Kidney (tissue), 14 donors: ENCODE measurements around the gene NKAIN2. TPM values are rescaled to one million over a fixed set of nuclear protein-coding genes. Genes with fewer than 3 reads are reported as not detected.

ENCODE experiments used
- DNase-seq, 5 donors: peaks; one replicate each; pipeline ENCODE4 v3.0.0-alpha.2; 2013 to 2020
- FAIRE-seq: peaks from 2 replicates; lab custom pipeline; 2012; peaks lifted over from hg19 to GRCh38; lab: Jason Lieb, UNC
- H3K27ac ChIP-seq, 2 donors: one replicate each; pipeline ENCODE4 v1.7.0; 2013; ENCODE audit warnings: low read depth in 2 of 2, low read length in 2 of 2, inconsistent platforms in 1 of 2
- H3K27me3 ChIP-seq: one replicate; pipeline ENCODE4 v1.7.1; 2013; ENCODE audit warnings: low read length, inconsistent platforms; ENCODE audit not compliant: control insufficient read depth, insufficient read depth
- H3K36me3 ChIP-seq, 3 donors: one replicate each; pipeline versions ENCODE4 v1.7.0 to v1.7.1; 2013; ENCODE audit warnings: low read length in 3 of 3, control low read depth in 1 of 3, inconsistent platforms in 1 of 3; ENCODE audit not compliant: insufficient read depth in 3 of 3, control insufficient read depth in 2 of 3
- H3K4me1 ChIP-seq, 3 donors: one replicate each; pipeline versions ENCODE4 v1.7.0 to v1.7.1; 2013; ENCODE audit warnings: low read length in 3 of 3, inconsistent platforms in 1 of 3, low read depth in 1 of 3; ENCODE audit not compliant: control insufficient read depth in 2 of 3, insufficient read depth in 2 of 3
- H3K4me3 ChIP-seq, 3 donors: one replicate each; pipeline versions ENCODE4 v1.7.0 to v1.8.1; 2013; ENCODE audit warnings: low read length in 3 of 3, control low read depth in 1 of 3, inconsistent platforms in 1 of 3
- H3K9ac ChIP-seq, 3 donors: one replicate each; pipeline versions ENCODE4 v1.7.0 to v1.7.1; 2013; ENCODE audit warnings: low read length in 3 of 3, control low read depth in 1 of 3, inconsistent platforms in 1 of 3
- H3K9me3 ChIP-seq, 3 donors: one replicate each; pipeline versions ENCODE4 v1.7.0 to v1.7.1; 2013; ENCODE audit warnings: low read length in 3 of 3, control low read depth in 1 of 3, inconsistent platforms in 1 of 3; ENCODE audit not compliant: control insufficient read depth in 2 of 3, insufficient read depth in 1 of 3
- CTCF ChIP-seq: IDR thresholded peaks from 3 replicates; pipeline ENCODE4 v1.5.1; 2012; ENCODE audit warnings: mild to moderate bottlenecking, moderate library complexity, borderline replicate concordance; ENCODE audit not compliant: insufficient read depth; ENCODE audit errors: extremely low read depth
- intact Hi-C: fragments of 100-400 bp; cut with DNase I; formaldehyde crosslinking; loops from one replicate; pipeline ENCODE4 v1.11.1; 2022
- polyA plus RNA-seq: library from polyadenylated mRNA; stranded (reverse); fragments of 350-450 nt; fragmentation: Illumina TruSeq; extraction: RNeasy Lipid Tissue Mini Kit (QIAGEN cat#74804); gene quantifications from one replicate; pipeline ENCODE4 v1.2.3, GENCODE V29; 2014; ENCODE audit warnings: low read depth, low replicate concordance; ENCODE audit not compliant: insufficient read depth
- total RNA-seq: library from RNA; stranded (reverse); fragmentation: NEBNext Ultra II Directional; extraction: Animal tissue kit (Norgen Biotek cat#: 25700); gene quantifications from one replicate; pipeline ENCODE4 v1.2.1, GENCODE V29; 2021
- donor health status: control.
- donor health status: control.
- donor health status: control.
- donor health status: control.
- donor health status: control.
- donor health status: DM: yes; HTN: yes; CAD: no.
- donor health status: Normal renal cell carcinoma (clear cell type).

NKAIN2 gene
- total and polyA plus RNA-seq, 2 donors from 2014 or later, result 0.39 to 1.8 TPM

GRCh38 chr6:124859366-124859765, 1055.7 kb downstream of the NKAIN2 start:
- TF ChIP-seq CTCF, result no peak
- no peak for FAIRE-seq
- no peak overlapping the region for H3K4me3 ChIP-seq

GRCh38 chr6:124866040-124866439, 1062.4 kb downstream of the NKAIN2 start:
- H3K36me3 ChIP-seq, result no peaks in the 10 kb centered on the region
- H3K4me3 ChIP-seq, result no peak overlapping the region
- DNase-seq, result no peak
- no peak for TF ChIP-seq CTCF
- H3K27ac ChIP-seq, result no peak overlapping the region
- no peaks in the 10 kb centered on the region for H3K4me1 ChIP-seq
- H3K27me3 ChIP-seq, result no peaks in the 10 kb centered on the region
- H3K9ac ChIP-seq, result no peak overlapping the region
- intact Hi-C loops, result loop anchor here (5.0 kb wide), 1 partner anchor 246 kb away; no protein-coding TSS in a partner anchor
- no peaks in the 10 kb centered on the region for H3K9me3 ChIP-seq
- no peak for FAIRE-seq

More at GRCh38 chr6:124859366-124859765, 1055.7 kb downstream of the NKAIN2 start:
- Histone ChIP-seq H3K9me3 (no peaks in the 10 kb centered on the region), H3K36me3 (no peaks in the 10 kb centered on the region), H3K27ac (no peak overlapping the region), H3K4me1 (no peaks in the 10 kb centered on the region), H3K9ac (no peak overlapping the region), H3K27me3 (no peaks in the 10 kb centered on the region)
- no peak for DNase-seq
- intact Hi-C loops, result no loop called here

- Histone ChIP-seq H3K27me3 (no peaks in the 10 kb centered on the region), H3K9me3 (no peaks in the 10 kb centered on the region), H3K4me1 (no peaks in the 10 kb centered on the region), H3K4me3 (no peak overlapping the region), H3K9ac (no peak overlapping the region), H3K27ac (no peak overlapping the region), H3K36me3 (no peaks in the 10 kb centered on the region)
- no peak for DNase-seq
- no peak for TF ChIP-seq CTCF
- FAIRE-seq, result no peak
- intact Hi-C loops, result loop anchor here (5.0 kb wide), 1 partner anchor 245 kb away; no protein-coding TSS in a partner anchor
These were observed 1063.5 kb downstream of the NKAIN2 start for GRCh38 chr6:124867121-124867520.

- no peak for TF ChIP-seq CTCF
- Histone ChIP-seq H3K27ac (no peak overlapping the region), H3K27me3 (no peaks in the 10 kb centered on the region), H3K9me3 (no peaks in the 10 kb centered on the region), H3K4me1 (no peaks in the 10 kb centered on the region), H3K36me3 (no peaks in the 10 kb centered on the region), H3K9ac (no peak overlapping the region), H3K4me3 (no peak overlapping the region)
- DNase-seq (no peak), FAIRE-seq (no peak)
- intact Hi-C loops, result loop anchor here (5.0 kb wide), 1 partner anchor 244 kb away; no protein-coding TSS in a partner anchor
These were observed 1064.8 kb downstream of the NKAIN2 start for GRCh38 chr6:124868481-124868880.
